ENCODE measurements around the gene ZNF136.
A peak's percentile ranks its signal among the peaks of the same experiment; 100 is the strongest.

Gene ZNF136

GRCh38 chr19:12194827-12195731 is 32.2 kb downstream of the ZNF136 start:
- DNase-seq (ENCODE audit: low spot score), result peak; percentile 51

- DNase-seq (ENCODE audit: low spot score), result no peak
These were observed 35.2 kb downstream of the ZNF136 start for GRCh38 chr19:12198136-12198535.

GRCh38 chr19:12199757-12200419 is 37.0 kb downstream of the ZNF136 start:
- DNase-seq (ENCODE audit: low spot score), result no peak

GRCh38 chr19:12202250-12202649 is 39.4 kb downstream of the ZNF136 start:
- no peak for DNase-seq (ENCODE audit: low spot score)

GRCh38 chr19:12205296-12205695 is 42.4 kb downstream of the ZNF136 start:
- no peak for DNase-seq (ENCODE audit: low spot score)

GRCh38 chr19:12208221-12208620 is 45.3 kb downstream of the ZNF136 start:
- no peak for DNase-seq (ENCODE audit: low spot score)

- DNase-seq (ENCODE audit: low spot score), result no peak
These were observed 54.4 kb downstream of the ZNF136 start for GRCh38 chr19:12217332-12217731.

- DNase-seq (ENCODE audit: low spot score), result no peak
These were observed 60.2 kb downstream of the ZNF136 start for GRCh38 chr19:12222980-12223630.

GRCh38 chr19:12224676-12225075 is 61.8 kb downstream of the ZNF136 start:
- DNase-seq (ENCODE audit: low spot score), result no peak

- no peak for DNase-seq (ENCODE audit: low spot score)
These were observed 67.1 kb downstream of the ZNF136 start for GRCh38 chr19:12229990-12230389.

- DNase-seq (ENCODE audit: low spot score), result no peak
These were observed 68.1 kb downstream of the ZNF136 start for GRCh38 chr19:12230751-12231733.

- DNase-seq (ENCODE audit: low spot score), result no peak
These were observed 70.1 kb downstream of the ZNF136 start for GRCh38 chr19:12232961-12233360.

- DNase-seq (ENCODE audit: low spot score), result no peak
These were observed 74.4 kb downstream of the ZNF136 start for GRCh38 chr19:12237143-12237839.

Measured in AG08396 (cell line).